Heart left ventricle (tissue), 13 donors: ENCODE results near the gene CTRB2.

ENCODE experiments used
- CTCF ChIP-seq, 12 donors: fragments of 200-600 bp; sonication (generic) in 4 of 12; IDR thresholded peaks; one replicate each; pipeline versions ENCODE4 v1.5.0 to v1.8.0; 2018 to 2022; ENCODE audit warnings: antibody characterized with exemption in 12 of 12, mild to moderate bottlenecking in 5 of 12
- POLR2A ChIP-seq, 2 donors: fragments of 450-650 bp; IDR thresholded peaks; one replicate each; pipeline ENCODE4 v1.6.1; 2017; ENCODE audit warnings: antibody characterized with exemption in 2 of 2, mild to moderate bottlenecking in 2 of 2, moderate library complexity in 2 of 2
- donor health status: ischemic (EF 13 %, LVEDD 7.1; RV severe dilation, severe dysfunction).
- donor health status: DM: no; HTN: yes; CAD: no.
- donor health status: DM: no; HTN: no; CAD: no.
- donor health status: ischemic (EF 25% LVEDD 6.9; RV normal size, moderate dysfunction).
- donor health status: ischemic (EF 25% LVEDD 5.7; RV mildly dilated, moderate dysfunction).
- donor health status: ischemic (EF 35%, LVEDD 5.7; RV mildly dilated, moderate dysfunction).
- donor health status: nonischemic (EF 11% LVEDD 7.7; RV severe dilation, severe dysfunction).
- donor health status: DM: yes; HTN: yes; CAD: no.
- donor health status: PGD.
- donor health status: ischemic (EF 29% LVEDD 5.4; RV normal size, mild dysfunction).
- donor health status: nonischemic (EF 23%, LVEDD 6.1; RV moderate dilation, normal function).

- no peak for TF ChIP-seq CTCF (IDR thresholded peaks at IDR 0.05)
- TF ChIP-seq POLR2A (IDR thresholded peaks at IDR 0.05) = no peak
These were observed 29.3 kb upstream of the CTRB2 start for GRCh38 chr16:75236232-75236631.
